Activated CD8-positive, alpha-beta memory T cell treated with anti-CD3 and anti-CD28 coated beads, Interleukin-2, amount 50 U/mL, for 1 hour (primary cell): ENCODE measurements around the gene SYTL5.
"Not testable (repeated sequence)": the region's sequence is repeated elsewhere in the genome, so short reads cannot be mapped to it uniquely, and the experiment has no call there.

Experiments
- DNase-seq: peaks from one replicate; pipeline ENCODE4 v3.0.0-alpha.2; 2020; ENCODE audit errors: extremely low read depth

The SYTL5 gene

DNA sequence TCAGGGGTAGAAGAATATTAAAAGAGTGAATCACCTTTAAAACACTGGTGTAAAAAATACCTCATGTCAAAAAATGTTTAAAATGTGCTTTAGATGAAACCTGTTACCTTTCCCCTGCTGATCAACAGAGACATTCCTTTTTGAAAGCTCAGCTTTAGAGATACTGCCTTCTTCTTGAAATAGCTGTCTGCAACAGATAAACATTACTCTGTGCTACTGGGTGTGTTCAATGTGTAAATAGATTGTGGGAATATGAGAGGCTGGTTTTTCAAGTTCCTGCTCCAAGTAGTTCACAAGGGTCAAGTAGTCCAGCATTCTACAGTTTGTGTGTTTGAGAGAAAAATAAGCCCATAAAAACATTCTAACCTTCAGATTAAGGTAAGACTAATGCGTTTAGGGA, at the start of gene SYTL5:
Gene SYTL5 (plus strand): TSS at position 263 of the 400 bp plus-strand sequence. CDS start 27,337 bp downstream, outside the sequence.
- DNase-seq = no peak

DNA sequence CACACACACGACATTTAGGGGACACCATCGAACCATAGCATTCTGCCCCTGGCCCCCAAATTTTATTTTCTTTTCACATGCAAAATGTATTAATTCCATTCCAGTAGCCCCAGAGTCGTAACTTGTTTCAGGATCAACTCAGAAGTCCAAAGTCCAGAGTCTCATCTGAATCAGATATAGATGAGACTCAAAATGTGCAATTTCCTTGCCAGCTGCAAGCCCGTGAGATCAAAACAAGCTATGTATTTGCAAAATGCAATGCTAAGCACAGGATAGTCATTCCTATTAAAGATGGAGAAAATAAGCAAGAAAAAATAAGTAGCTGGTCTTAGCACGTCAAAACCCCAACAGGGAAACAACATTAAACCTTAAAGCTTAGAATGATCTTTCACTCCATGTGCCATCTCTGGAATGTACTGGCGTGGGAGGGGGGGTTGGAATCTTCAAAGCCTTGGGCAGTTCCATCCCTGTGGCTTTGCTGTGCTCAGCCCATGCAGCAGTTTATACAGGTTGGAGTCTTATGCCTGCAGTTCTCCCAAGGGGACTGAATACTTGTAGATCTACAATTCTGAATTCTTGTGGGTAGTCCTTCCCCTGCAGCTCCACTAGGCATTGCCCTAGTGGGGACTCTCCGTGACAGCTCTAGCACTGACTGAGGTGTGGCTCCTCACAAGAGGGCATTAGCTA, 47.7 kb upstream of the SYTL5 start:
- no peak for DNase-seq

DNA sequence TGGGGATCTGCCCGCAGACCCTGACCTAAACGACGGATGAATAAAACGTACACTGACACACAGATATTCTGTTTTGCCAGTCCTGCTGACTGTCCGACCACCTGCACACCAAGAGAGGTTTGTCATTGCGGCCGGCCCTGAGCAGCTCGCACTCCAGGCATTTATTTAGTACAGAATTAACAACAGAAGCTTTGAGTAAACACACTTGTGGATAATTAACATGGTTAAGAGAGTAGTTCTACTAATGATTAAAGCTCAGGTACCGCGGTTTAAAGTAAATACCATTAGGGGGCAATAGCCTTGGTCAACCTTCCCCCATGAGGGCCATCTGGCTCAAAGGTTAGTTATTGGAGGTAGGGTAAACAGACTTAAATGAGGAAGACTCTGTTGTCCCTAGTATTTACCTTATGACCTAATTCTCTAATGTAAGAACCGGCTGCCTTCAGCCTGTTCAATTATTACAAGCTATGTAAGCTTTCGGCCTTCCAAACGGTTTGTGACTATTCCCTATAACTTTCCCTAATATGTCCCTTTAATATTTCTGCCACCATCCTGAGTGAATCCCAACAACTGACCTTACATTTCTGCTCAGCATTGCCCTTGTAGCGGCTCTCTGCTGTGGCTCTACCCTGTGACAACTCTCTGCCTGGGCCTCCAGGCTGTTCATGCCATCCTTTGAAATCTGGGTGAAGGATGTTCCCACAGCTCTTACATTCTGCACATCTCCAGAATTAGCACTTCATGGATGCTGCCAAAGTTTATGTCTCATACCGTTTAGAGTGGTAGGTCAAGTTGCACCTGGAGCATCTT, 46.9 kb upstream of the SYTL5 start:
- DNase-seq = no peak

DNA sequence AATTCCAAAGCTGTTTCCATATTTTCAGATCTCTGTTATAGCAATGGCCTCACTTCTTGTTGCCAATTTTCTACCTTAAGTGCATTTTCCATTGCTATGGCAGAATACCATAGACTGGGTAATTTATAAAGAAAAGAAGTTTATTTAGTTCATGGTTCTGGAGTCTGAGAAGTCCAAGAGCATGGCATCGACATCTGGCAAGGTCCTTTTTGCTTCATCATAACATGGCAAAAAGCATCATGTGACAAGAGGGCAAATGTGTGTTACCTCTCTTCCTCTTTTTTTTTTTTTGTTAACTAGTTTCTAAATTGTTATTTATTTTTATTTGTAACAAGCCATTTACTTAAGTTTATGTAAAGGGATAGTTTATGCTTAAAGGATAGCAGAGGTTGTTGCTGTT, 45.2 kb upstream of the SYTL5 start:
- no peak for DNase-seq

DNA sequence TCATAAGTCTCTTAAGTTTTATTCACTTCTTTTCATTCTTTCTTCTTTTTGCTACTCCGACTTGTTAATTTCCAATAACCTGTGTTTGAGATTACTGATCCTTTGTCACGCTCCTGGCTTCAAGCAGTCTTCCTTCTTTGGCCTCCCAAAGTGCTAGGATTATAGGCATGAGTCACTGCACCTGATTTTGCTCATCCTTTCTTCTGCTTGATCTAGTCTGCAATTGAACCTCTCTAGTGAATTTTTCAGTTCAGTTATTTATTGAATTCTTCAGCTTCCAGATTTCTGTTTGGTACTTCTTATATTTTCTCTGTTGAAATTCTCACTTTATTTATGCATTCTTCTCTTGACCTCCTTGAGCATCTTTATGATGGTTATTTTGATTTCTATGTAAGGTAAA, 38.6 kb upstream of the SYTL5 start:
- DNase-seq = no peak

DNA sequence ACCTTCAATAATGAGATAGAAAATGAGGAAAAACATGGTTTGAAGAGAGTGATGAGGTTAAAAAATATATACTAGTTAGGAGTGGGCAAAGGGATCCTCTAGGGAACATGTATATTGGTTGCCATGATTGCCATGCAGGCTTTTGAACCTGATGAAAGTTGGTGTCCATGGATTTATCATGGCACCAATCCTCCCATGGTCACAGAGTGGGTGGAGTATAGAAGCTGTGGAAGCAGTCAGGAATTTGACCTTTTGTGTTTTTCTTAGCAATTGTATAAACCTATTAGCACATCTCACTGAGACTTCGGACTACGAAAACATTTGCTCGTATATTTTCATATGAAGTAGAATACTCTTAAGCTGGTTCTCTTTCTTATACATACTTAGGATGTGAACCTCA, 30.9 kb upstream of the SYTL5 start:
- DNase-seq = no peak

DNA sequence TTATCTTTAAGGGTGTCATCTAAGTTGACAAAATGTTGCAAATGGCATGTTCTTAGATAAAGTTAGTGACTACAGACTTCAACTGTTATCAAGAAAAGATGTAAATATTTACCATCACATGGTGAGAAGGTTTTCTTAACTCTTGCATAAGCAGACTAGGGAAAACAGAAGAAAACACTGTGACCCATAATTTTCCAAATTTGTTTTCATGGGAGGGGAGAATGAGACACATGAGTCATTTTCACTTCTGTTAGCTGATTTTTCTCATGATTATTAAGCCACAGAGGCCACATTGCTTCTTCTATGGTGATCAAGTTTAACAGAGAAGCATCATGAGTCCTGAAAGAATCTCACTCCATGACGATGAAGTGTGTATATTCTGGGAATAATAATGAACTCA, 30.2 kb upstream of the SYTL5 start:
- DNase-seq = no peak

DNA sequence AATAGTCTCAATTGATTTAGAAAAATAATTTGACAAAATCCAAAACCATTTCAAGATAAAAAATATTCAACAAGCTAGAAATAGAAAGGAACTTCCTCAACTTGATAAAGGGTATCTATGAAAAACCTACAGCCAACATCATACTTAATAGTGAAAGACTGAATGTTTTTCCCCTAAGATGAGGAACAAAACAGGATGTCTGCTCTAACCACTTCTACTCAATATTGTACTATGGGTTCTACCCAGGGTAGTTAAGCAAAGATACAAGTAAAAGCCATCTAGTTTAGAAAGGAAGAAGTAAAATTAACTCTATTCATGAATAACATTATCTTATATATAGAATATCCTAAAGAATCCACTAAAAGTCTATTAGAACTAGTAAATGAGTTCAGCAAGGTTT, 21.5 kb upstream of the SYTL5 start:
- no peak for DNase-seq

DNA sequence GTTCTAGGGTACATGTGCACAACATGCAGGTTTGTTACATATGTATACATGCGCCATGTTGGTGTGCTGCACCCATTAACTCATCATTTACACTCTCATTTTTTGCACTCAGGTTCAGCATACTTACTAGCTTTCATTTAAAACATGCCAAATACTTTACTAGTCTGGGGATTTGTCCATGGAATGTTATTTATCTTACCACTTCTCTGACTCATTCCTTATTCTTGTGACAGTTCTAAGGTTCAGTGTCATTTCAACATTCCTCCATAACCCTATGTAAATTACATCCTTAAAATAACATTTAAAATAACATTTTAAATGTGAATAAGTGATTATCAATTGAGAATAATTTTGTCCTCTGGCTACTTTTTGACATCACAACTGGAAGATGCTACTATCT, 19.5 kb upstream of the SYTL5 start:
- no peak for DNase-seq

DNA sequence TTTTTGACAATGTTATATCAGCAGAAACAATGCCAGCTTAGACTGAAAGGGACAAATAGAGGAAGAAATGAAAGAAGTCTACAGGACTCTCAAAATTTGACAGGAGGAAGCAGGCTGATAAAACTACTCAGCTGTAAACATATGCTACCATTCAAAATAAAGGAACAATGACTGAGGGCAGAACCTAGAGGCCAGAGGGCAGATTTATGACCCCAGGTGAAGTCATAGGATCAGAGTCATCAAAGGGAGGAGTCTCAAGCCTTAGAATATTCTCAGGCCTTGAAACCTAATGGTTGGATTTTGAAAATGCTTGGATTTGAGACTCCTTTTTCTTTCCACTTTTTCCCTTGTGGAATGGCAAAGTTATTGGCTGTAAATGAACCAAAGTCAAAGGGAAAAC, 17.0 kb upstream of the SYTL5 start:
- DNase-seq = no peak

DNA sequence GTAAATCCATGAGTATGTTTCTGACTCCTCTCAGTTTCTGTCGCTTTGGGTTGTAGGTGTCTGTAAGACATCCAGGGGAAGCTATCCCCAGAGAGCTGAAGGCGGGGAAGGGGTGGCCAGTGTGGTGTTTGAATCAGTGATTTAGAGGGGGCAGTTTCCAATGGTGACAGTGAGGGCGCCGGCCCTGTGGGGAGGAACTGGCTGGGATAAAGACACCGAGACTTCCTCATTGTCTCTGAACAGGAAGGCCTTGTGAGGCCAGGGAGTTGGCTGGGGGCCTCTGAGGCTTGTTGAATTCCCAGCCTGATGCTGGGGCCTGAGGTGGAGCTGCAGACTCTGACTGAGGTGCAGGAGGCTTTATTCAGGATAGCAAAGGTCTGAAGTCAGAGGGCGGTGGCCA, 15.1 kb upstream of the SYTL5 start:
- DNase-seq = not testable (repeated sequence)

DNA sequence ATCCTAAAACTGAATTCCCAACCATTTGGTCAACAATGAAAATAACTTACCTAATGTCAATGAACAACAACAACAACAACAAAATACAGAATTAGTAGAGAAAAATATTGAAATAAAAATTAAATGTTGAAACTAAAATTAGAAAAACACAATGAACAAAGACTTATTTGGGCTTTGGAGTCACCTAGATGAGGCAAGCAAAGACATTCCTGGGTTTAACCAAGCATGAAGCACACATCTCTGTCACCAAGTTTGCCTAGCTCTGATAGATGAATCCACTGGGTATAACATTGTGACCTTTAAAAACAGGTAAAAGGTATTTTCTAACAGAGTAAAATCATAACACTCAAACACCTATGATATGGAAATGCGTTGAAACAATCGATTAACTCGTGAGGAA, 13.2 kb upstream of the SYTL5 start:
- DNase-seq = no peak

DNA sequence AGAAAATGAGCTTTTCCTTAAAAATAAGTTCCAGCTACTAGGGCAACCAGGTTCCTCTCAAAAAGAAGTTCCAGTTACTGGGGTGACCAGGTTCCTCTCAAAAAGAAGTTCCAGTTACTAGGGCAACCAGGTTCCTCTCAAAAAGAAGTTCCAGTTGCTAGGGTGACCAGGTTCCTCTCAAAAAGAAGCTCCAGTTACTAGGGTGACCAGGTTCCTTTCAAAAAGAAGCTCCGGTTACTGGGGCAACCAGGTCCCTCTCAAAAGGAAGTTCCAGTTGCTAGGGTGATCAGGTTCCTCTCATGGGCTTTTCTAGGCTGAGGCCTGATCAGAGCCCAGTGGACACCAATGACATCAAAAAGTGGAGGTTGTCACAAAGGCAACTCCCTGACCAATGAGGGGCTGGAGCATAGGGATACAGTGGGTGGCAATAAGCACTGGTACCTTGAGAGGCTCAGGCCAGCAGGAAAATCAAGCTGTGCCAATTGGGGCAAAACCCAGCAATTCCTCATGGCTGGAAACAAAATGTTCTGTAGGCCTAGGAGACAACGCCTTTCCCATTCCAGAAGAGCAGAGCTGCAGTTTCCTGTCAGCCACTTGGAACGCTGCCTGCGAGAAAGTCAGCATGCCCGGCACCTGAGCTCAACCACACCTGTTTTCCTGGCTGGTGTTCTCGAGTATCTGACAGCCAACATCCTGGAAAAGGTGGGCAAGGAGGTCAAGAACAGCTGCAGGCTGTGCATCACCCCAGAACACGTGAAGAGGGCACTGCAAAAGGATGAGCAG, 12.3 kb upstream of the SYTL5 start:
- DNase-seq = no peak

DNA sequence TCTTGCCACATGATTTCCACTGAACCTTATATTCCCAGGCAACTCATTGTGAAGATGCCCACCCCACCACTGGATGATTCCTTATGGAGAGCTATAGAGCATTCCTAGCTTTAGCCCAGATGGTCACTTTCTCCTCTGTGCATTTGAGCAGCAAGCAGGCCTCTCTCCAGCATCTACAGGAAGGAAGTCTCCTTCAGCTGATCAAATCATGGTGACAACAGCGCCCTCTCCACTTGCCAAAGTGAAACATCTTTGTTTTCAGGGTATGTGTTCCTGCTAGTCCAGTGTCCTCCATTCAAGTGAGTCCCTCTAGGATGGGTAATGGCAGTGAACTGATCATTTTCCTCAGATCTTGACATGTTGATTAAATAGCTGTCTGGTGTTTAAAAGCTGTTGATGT, 10.9 kb upstream of the SYTL5 start:
- no peak for DNase-seq

DNA sequence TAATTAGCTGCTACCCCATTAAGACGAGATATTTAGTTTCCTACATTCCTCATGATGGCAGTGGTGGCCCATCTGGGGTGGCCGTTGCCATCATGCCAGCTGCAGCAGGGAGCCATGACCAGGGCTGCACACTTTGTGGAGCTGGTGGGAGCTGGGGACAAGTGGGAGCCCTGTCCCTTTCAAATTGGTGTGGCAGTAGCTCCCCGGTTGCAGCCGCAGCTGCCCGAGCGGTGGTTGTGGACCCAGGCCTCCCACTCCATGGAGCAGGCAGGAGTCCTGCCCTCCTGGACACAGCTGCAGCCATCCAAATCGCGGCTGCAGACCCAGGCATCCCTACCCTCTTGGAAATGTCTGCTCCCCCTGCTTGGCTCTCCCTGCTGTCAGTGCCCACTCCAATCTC, 9.3 kb upstream of the SYTL5 start:
- DNase-seq = no peak

DNA sequence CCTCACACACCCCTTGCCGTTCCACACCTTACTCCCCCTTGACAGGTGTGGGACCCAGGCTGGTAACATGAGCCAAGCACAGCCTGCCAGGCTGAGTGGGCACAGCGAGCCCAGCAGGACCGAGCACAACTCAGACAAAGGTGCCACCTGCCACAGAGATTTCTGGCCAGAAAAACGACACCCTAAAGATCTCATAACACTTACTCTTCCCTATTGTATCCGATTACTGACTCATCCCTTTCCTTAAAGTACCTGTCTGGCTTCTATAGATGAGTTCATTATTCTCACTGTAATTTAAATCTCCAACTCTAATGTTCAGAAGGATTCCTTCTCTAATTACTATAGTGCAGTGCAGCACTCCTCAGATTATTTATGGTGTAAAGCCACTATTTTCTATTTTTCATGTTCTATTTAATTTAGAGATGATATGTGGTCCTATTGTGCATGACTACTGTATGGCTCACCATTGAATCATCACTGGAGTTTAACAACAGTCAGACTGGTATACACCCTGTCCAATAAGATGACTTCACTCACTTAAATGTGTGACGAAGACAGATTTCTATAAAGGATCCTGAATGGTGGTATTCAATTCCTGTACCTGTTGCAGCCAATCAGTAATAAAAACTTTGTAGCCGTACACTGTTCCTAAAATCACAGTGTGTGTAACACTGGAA, 7.6 kb upstream of the SYTL5 start:
- DNase-seq = no peak

DNA sequence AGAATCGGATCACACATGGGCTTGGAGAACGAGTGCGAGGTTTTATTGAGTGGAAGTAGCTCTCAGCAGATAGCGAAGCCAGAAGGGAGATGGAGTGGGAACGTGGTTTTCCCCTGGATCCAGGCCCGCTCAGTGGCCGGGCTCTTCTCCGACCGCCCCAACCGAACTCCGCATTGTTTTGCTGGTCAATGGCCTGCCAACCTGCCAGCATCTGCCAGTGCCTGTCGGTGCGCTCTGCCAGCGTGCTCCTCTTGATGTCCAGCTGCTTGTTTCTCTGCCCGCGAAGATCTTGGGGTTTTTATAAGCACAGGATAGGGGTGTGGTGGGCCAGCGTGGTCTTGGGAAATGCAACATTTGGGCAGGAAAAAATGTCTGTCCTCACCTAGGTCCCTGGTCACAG, 5.6 kb upstream of the SYTL5 start:
- no peak for DNase-seq

DNA sequence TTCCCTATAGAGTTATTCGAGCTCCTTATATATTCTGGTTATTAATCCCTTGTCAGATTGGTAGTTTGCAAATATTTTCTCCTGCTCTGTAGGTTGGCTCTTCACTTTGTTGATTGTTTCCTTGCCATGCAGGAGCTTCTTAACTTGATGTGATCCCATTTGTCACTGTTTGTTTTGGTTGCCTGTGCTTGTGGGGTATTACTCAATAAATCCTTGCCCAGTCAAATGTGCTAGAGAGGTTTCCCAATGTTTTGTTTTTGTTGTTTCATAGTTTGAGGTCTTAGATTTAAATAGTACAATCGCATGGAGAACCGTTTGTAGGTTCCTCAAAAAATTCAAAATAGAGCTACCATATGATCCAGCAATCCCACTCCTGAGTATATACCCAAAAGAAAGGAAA, 2.3 kb upstream of the SYTL5 start:
- DNase-seq = no peak

DNA sequence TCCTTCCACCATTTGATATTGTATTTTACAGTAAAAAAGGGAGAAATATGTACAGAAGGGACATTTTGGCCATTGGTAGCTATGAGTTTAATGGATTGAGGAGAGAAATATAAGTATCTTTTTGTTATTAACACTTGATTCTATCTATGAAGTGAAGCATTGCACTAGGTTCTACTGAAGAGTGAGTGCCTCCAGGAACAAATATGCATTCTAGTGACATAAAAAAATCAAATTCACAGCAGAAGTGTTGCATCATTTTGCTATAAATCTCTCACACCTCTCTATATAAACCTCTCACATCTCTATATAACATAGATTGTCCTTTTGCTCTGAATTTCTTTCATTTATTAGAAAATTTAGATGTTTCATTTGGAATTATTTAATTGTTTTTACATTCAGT, 425 bp downstream of the SYTL5 start:
- DNase-seq = no peak

DNA sequence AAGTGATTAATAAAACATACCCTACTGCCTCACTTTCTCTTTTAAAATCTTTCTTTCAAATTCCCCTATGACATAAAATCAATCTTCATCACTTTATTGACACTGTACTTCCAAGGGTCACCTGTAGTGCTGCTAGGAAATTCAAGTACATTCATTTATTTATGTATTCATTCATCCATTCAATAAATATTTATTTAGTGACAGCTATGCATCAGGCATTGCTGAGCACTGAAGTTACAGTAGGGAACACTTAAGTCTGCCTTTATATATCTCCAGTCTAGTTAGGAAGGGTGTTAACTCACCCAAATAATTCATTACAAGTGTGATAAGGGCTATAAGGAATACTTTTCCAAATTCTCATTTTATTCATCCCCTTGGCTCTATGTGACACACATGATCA, 2.3 kb downstream of the SYTL5 start:
- no peak for DNase-seq

DNA sequence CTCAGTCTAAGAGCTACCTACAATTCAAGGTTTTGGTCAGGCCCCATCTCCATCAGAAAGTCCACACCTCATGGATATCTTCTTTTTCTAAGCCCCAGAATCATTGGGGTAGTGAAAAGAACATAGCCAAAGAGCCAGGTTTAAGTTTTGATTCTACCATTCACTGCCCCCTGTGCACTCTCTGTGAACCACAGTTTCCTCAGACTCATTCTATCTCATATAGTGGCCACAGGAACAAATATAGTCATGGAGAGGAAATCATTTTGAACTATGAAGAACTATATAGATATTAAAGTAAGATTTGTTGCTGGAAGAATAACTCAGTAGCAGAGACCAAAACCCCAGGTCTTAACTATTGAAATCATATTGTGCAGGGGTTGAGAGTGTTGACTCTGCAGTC, 3.3 kb downstream of the SYTL5 start:
- no peak for DNase-seq

DNA sequence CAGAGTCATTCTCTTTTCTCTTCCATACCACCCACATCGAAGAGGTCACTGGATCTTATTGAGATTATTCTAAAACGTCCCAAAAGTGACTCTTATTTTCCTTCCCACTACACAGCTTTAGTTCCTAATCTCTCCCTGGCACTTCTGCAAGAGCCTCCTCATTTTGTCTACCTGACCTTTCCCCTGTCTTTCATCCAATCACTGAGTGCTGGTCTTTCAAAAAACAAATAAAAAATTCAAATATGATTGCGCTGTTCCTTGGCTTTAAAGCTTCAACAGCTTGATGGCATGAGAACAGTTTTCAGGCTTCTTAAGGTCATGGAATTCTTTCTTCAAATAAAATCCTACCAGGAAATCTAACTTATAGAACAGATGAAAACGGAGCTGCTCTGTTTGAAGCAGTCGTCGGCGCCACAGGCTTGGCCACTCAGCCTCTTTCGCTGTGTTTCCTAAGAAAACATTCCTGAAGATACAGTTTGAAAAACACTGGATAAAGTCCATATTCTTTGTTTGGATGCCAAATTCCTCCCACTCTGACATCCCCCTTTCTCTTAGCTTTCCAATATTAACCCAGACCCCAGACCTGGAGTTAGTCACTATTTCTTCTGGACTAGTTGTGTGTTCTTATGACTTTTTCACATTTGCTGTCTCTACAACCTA, 12.5 kb downstream of the SYTL5 start:
- DNase-seq = no peak
